Endothelial cell (in vitro differentiated cells): ENCODE measurements around the gene TRDMT1. TPM values are rescaled to one million over a fixed set of nuclear protein-coding genes. Genes with fewer than 3 reads are reported as not detected.

Experiments used
- DNase-seq: peaks from one replicate; pipeline ENCODE4 v3.0.0; 2021; ENCODE audit warnings: low spot score
- H3K27ac Mint-ChIP-seq: one replicate; pipeline ENCODE4 v1.8.0; 2021; ENCODE audit warnings: mixed read lengths, inconsistent platforms; ENCODE audit not compliant: unreplicated experiment
- H3K27me3 Mint-ChIP-seq: one replicate; pipeline ENCODE4 v1.8.0; 2021; ENCODE audit warnings: mild to moderate bottlenecking, moderate library complexity, mixed read lengths, inconsistent platforms; ENCODE audit not compliant: unreplicated experiment
- H3K36me3 Mint-ChIP-seq: one replicate; pipeline ENCODE4 v1.8.0; 2021; ENCODE audit warnings: mild to moderate bottlenecking, low read depth, mixed read lengths, inconsistent platforms; ENCODE audit not compliant: unreplicated experiment
- H3K4me1 Mint-ChIP-seq: one replicate; pipeline ENCODE4 v1.8.0; 2021; ENCODE audit warnings: mild to moderate bottlenecking, mixed read lengths, inconsistent platforms; ENCODE audit not compliant: unreplicated experiment
- H3K4me3 Mint-ChIP-seq: one replicate; pipeline ENCODE4 v1.8.0; 2021; ENCODE audit warnings: mild to moderate bottlenecking, mixed read lengths, inconsistent platforms; ENCODE audit not compliant: unreplicated experiment
- H3K9me3 Mint-ChIP-seq: one replicate; pipeline ENCODE4 v1.8.0; 2021; ENCODE audit warnings: mixed read lengths, inconsistent platforms; ENCODE audit not compliant: unreplicated experiment
- CTCF ChIP-seq: fragments of 200-600 bp; sonication (generic); IDR thresholded peaks from one replicate; pipeline ENCODE4 v1.5.0; 2021; ENCODE audit warnings: antibody characterized with exemption; ENCODE audit not compliant: unreplicated experiment
- total RNA-seq: library from RNA; stranded (reverse); fragmentation: NEBNext Ultra II Directional; extraction: Animal tissue kit (Norgen Biotek cat#: 25700); gene quantifications from one replicate; pipeline ENCODE4 v1.2.1, GENCODE V29; 2021; ENCODE audit not compliant: unreplicated experiment

TRDMT1 gene
- total RNA-seq, 1 donor from 2014 or later, result 17.7 TPM

DNA sequence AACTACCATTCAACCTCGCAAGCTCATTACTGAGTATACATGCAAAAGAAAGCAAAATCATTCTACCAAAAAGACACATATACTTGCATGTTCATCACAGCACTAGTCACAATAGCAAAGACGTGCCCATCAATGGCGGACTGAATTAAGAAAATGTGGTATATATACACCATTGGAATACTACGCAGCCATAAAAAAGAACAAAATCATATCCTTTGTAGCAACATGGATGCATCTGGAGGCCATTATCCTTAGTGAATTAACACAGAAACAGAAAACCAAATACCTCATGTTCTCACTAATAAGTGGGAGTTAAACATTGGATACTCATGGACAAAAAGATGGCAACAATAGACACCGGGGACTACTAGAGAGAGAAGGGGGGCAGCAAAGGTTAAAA lies 6.4 kb downstream of the TRDMT1 start:
- Mint-ChIP-seq H3K9me3 (no peaks in the 10 kb centered on the region), H3K27ac (no peak overlapping the region), H3K4me1 (peaks cover 25% of the 10 kb centered on the region), H3K27me3 (peaks cover 5% of the 10 kb centered on the region), H3K4me3 (no peak overlapping the region), H3K36me3 (peaks cover 7% of the 10 kb centered on the region)
- TF ChIP-seq CTCF, result no peak
- no peak for DNase-seq

DNA sequence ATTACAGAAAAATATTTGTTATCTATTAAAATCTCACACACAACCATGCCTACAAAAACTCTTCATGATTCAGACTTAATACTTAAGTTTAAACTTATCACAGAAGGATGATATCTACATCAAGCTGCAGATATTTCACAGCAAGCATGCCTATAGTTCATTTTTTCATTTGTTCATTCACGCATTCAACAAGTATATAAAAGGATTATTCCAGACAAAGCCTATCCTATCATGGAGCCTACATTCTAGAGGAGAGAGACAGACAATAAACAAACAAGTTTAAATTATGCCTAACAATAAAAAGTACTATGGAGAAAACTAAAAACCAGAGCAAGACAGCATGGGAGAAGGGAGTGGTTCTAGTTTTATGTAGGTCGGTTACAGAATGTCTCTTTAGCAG lies 10.9 kb downstream of the TRDMT1 start:
- no peak for TF ChIP-seq CTCF
- peaks cover 4% of the 10 kb centered on the region for H3K4me1 Mint-ChIP-seq
- no peak for DNase-seq
- no peak overlapping the region for H3K4me3 Mint-ChIP-seq
- peaks cover 3% of the 10 kb centered on the region for H3K27me3 Mint-ChIP-seq
- no peak overlapping the region for H3K27ac Mint-ChIP-seq
- H3K9me3 Mint-ChIP-seq, result no peaks in the 10 kb centered on the region
- peaks cover 7% of the 10 kb centered on the region for H3K36me3 Mint-ChIP-seq

DNA sequence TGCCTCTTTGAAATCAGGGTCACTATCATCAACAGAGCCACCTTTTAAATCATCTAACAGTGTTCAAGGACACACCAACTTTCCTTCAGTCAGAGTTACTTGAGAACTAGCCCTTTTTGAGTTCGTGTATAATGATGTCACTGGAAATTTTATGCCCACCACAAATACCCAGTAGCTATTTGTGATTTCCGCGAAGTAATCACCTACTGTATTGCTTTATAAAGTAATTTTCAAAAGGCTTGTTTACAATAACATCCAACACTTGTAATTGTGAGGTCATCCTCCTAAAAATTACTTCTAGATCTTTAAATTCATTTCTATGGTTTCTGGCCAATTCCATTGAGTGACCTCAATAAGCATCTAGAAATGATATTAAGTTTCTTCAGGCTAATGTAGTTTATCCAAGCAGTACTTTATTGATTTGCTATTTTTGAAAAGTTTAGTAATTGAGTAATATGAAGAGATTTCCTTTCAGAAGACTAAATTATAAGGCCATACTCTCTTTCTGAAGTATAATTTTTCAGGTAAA lies 12.8 kb downstream of the TRDMT1 start:
- H3K4me1 Mint-ChIP-seq, result peaks cover 4% of the 10 kb centered on the region
- H3K36me3 Mint-ChIP-seq, result peaks cover under 1% of the 10 kb centered on the region
- H3K27me3 Mint-ChIP-seq, result peaks cover 3% of the 10 kb centered on the region
- DNase-seq, result no peak
- no peak for TF ChIP-seq CTCF
- H3K9me3 Mint-ChIP-seq, result no peaks in the 10 kb centered on the region
- no peak overlapping the region for H3K27ac Mint-ChIP-seq
- no peak overlapping the region for H3K4me3 Mint-ChIP-seq

DNA sequence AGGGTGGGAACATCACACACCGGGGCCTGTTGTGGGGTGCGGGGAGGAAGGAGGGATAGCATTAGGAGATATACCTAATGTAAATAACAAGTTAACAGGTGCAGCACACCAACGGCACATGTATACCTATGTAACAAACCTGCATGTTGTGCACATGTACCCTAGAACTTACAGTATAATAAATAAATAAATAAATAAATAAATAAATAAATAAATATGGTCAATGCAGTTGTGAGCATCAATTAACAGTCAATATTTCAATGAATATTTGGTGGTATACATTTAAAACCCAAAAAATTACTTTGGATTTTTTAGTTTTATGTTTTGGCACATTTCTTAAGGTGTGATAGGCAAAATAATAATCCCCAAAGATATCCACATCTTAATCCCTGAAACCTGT lies 15.6 kb downstream of the TRDMT1 start:
- DNase-seq, result no peak
- no peaks in the 10 kb centered on the region for H3K27me3 Mint-ChIP-seq
- no peak overlapping the region for H3K4me3 Mint-ChIP-seq

DNA sequence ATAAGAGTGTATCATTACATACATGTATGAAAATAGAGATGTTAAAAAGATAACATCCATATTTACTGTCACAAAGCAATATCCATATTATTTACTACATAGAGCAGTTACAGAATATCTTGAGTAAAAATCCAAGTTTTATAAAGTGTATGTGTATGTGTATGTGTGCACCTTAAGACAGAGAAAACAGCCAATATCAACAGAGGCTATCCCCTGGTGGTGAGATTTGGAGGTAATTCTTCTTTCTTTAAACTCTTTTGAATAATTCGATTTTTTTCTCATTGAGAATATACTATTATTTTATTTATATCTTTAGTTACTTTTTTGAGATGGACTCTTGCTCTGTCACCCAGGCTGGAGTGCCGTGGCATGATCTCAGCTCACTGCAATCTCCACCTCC lies 18.4 kb downstream of the TRDMT1 start:
- H3K36me3 Mint-ChIP-seq, result no peaks in the 10 kb centered on the region
- TF ChIP-seq CTCF, result peak; percentile 62
- no peak overlapping the region for H3K27ac Mint-ChIP-seq
- no peak overlapping the region for H3K4me3 Mint-ChIP-seq
- H3K9me3 Mint-ChIP-seq, result no peaks in the 10 kb centered on the region
- no peaks in the 10 kb centered on the region for H3K27me3 Mint-ChIP-seq
- DNase-seq, result no peak
- H3K4me1 Mint-ChIP-seq, result no peaks in the 10 kb centered on the region

More for the DNA sequence above, 15.6 kb downstream of the TRDMT1 start:
- H3K27ac Mint-ChIP-seq, result no peak overlapping the region
- H3K36me3 Mint-ChIP-seq, result no peaks in the 10 kb centered on the region
- H3K4me1 Mint-ChIP-seq, result peaks cover 3% of the 10 kb centered on the region
- no peaks in the 10 kb centered on the region for H3K9me3 Mint-ChIP-seq
- no peak for TF ChIP-seq CTCF
